Skeletal muscle tissue (tissue), 1 donor: ENCODE results near the gene PDE8B. TPM values are rescaled to one million over a fixed set of nuclear protein-coding genes. Genes with fewer than 3 reads are reported as not detected.

Source experiments
- total RNA-seq: library from RNA; depleted of rRNA; stranded (reverse); fragments of >200 nt; gene quantifications from one replicate; pipeline ENCODE4 v1.2.3, GENCODE V29; 2014

Gene PDE8B
- total RNA-seq, 1 donor from 2014 or later: 1.0 TPM

Other genes with a start within 250 kb of the PDE8B start
- 10.4 TPM for gene AGGF1, start 180.3 kb upstream of the PDE8B start, total RNA-seq
- gene ZBED3, start 123.4 kb upstream of the PDE8B start, total RNA-seq: 0.52 TPM